SU-DHL-6 (cell line): Measurements from ENCODE around the gene CPED1.

Experiments used
- EZH2phosphoT487 ChIP-seq: fragments of 200-600 bp; sonication (generic), shearing (Covaris generic); conservative IDR thresholded peaks from 2 replicates; pipeline ENCODE4 v1.6.1; 2018; ENCODE audit warnings: mild to moderate bottlenecking, antibody characterized with exemption, low read length, moderate library complexity, mixed read lengths
- TF ChIP-seq, protein P1 (sequence below): fragments of 200-600 bp; sonication (generic); IDR thresholded peaks from one replicate; pipeline ENCODE4 v1.5.1; 2017; ENCODE audit warnings: antibody characterized with exemption, mild to moderate bottlenecking, low read length, moderate library complexity; ENCODE audit not compliant: insufficient read depth, poor library complexity, severe bottlenecking

DNA sequence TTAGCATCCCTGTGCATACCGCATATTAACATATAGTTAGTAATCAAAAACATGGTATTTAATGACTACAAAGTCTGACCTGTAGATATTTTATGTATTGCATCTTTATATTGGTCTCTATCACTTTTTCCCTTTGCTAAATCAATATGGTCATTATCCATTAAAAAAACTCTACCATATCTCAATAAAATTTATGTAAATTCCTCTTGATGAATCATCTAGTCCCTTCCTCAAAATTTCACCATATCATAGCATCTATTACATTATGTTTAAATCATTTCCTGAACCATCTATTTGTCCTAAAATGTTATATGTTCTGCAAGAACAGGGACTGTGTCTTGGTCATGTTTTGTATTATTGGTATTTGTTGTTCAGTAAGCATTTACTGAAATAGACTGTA lies 45.6 kb upstream of the CPED1 start:
- TF ChIP-seq, protein P1, sequence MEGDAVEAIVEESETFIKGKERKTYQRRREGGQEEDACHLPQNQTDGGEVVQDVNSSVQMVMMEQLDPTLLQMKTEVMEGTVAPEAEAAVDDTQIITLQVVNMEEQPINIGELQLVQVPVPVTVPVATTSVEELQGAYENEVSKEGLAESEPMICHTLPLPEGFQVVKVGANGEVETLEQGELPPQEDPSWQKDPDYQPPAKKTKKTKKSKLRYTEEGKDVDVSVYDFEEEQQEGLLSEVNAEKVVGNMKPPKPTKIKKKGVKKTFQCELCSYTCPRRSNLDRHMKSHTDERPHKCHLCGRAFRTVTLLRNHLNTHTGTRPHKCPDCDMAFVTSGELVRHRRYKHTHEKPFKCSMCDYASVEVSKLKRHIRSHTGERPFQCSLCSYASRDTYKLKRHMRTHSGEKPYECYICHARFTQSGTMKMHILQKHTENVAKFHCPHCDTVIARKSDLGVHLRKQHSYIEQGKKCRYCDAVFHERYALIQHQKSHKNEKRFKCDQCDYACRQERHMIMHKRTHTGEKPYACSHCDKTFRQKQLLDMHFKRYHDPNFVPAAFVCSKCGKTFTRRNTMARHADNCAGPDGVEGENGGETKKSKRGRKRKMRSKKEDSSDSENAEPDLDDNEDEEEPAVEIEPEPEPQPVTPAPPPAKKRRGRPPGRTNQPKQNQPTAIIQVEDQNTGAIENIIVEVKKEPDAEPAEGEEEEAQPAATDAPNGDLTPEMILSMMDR = no peak
- no peak for TF ChIP-seq EZH2phosphoT487
